ENCODE data around the gene MBD3L5. TPM values are rescaled to one million over a fixed set of nuclear protein-coding genes. Genes with fewer than 3 reads are reported as not detected.
"Not testable (repeated sequence)": the region's sequence is repeated elsewhere in the genome, so short reads cannot be mapped to it uniquely, and the experiment has no call there.

MBD3L5 gene
- total RNA-seq, 1 donor from 2014 or later: not detected

GRCh38 chr19:7006135-7006704 lies 24.2 kb upstream of the MBD3L5 start:
- Histone ChIP-seq H3K4me3 (ENCODE audit: low read depth, low read length) (no peak overlapping the region), H3K36me3 (ENCODE audit: control insufficient read depth, insufficient read depth, low read length) (no peaks in the 10 kb centered on the region), H3K27me3 (ENCODE audit: control insufficient read depth, insufficient read depth, low read length) (no peaks in the 10 kb centered on the region)
- FAIRE-seq: no peak
- TF ChIP-seq, protein P1, sequence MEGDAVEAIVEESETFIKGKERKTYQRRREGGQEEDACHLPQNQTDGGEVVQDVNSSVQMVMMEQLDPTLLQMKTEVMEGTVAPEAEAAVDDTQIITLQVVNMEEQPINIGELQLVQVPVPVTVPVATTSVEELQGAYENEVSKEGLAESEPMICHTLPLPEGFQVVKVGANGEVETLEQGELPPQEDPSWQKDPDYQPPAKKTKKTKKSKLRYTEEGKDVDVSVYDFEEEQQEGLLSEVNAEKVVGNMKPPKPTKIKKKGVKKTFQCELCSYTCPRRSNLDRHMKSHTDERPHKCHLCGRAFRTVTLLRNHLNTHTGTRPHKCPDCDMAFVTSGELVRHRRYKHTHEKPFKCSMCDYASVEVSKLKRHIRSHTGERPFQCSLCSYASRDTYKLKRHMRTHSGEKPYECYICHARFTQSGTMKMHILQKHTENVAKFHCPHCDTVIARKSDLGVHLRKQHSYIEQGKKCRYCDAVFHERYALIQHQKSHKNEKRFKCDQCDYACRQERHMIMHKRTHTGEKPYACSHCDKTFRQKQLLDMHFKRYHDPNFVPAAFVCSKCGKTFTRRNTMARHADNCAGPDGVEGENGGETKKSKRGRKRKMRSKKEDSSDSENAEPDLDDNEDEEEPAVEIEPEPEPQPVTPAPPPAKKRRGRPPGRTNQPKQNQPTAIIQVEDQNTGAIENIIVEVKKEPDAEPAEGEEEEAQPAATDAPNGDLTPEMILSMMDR (IDR thresholded peaks at IDR 0.05; ENCODE audit: insufficient read depth, low read length, severe bottlenecking): no peak
- no peak for DNase-seq (ENCODE audit: low read depth)

DNA sequence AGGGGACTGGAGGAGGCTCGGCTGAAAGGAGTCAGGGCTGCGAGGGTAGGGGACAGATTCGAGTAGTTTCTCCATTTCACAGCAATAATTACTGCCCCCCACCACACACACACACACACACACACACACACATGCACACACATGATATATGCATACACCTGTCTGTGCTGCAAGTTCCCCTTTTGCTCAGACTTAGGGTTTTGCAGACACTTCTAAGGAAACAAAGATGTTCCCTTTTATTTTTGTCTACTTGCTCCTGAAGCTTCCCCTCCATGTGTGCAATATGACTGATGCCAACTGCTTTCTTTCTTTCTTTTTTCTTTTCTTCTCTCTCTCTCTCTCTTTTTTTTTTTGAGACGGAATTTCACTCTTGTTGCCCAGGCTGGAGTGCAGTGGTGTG lies 22.5 kb upstream of the MBD3L5 start:
- no peak for FAIRE-seq
- TF ChIP-seq, protein P1 (IDR thresholded peaks at IDR 0.05; ENCODE audit: insufficient read depth, low read length, severe bottlenecking): no peak

DNA sequence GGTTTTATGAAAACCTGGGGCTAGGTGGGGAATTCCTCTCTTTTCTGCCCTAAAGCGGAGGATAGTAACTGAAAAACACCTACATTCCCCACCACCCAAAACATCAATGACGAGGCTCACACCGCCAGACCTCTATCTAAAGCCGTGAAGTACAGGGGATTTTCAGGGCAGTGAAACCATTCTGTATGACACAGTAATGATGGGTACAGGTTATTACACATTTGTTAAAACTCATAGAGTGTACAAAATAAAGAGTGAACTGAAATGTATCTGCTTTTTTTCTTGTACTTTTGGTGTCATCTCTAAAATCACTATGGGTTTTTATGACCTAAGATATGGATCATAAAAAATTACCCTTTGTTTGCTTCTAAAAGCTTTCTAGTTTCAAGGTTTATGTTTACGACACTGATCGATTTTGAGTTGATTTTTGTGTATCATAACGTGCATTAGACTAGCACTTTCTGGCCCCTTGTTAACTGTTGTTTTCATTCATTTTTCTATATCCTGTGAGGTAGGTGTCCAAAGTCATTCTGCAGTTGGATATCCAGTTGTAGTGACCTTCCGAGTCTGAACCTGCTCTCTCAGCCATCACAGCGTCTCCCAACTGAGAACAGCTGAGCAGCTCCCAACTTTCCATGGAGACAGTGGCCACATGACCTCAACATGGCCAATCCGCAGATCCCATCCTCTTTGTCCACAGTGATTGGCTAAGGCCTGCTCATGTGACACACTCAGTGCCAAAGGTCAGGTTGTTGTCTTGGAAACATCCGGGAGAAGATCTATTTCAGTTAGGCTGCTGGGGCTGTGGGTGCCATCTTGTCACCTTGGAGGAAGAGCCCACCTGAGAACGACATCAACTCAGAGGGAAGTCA lies 19.4 kb upstream of the MBD3L5 start:
- FAIRE-seq (no peak), DNase-seq (ENCODE audit: low read depth) (no peak)
- TF ChIP-seq, protein P1 (IDR thresholded peaks at IDR 0.05; ENCODE audit: insufficient read depth, low read length, severe bottlenecking): no peak
- Histone ChIP-seq H3K4me3 (ENCODE audit: low read depth, low read length) (no peak overlapping the region), H3K36me3 (ENCODE audit: control insufficient read depth, insufficient read depth, low read length) (no peaks in the 10 kb centered on the region), H3K27me3 (ENCODE audit: control insufficient read depth, insufficient read depth, low read length) (no peaks in the 10 kb centered on the region)

More for the DNA sequence above, 22.5 kb upstream of the MBD3L5 start:
- H3K36me3 ChIP-seq (ENCODE audit: control insufficient read depth, insufficient read depth, low read length): no peaks in the 10 kb centered on the region
- H3K27me3 ChIP-seq (ENCODE audit: control insufficient read depth, insufficient read depth, low read length): no peaks in the 10 kb centered on the region
- no peak overlapping the region for H3K4me3 ChIP-seq (ENCODE audit: low read depth, low read length)
- no peak for DNase-seq (ENCODE audit: low read depth)

GRCh38 chr19:7013678-7014077 lies 16.7 kb upstream of the MBD3L5 start:
- FAIRE-seq (no peak), DNase-seq (ENCODE audit: low read depth) (peak; percentile 66)
- TF ChIP-seq, protein P1 (IDR thresholded peaks at IDR 0.05; ENCODE audit: insufficient read depth, low read length, severe bottlenecking): no peak
- no peaks in the 10 kb centered on the region for H3K36me3 ChIP-seq (ENCODE audit: control insufficient read depth, insufficient read depth, low read length)
- no peak overlapping the region for H3K4me3 ChIP-seq (ENCODE audit: low read depth, low read length)
- H3K27me3 ChIP-seq (ENCODE audit: control insufficient read depth, insufficient read depth, low read length): no peaks in the 10 kb centered on the region

DNA sequence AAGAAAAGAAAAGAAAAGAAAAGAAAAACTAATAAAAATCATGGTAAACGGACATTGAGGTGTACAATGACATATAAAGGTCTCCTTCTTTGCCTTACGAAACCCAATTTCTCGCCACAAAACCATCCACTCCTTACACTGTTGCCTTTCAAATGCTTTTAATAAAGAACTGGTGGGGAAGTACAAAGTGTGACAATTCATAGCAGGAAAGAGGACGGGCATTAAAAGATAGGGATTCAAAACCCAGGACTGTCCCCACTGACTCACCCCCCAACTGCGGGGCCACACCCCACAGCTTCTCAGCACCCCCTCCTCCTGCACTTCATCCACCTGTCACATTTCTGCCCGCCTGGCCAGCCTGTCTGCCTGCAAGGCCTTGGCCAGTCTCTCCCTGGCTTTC lies 11.6 kb upstream of the MBD3L5 start:
- FAIRE-seq: no peak
- DNase-seq (ENCODE audit: low read depth): no peak
- H3K4me3 ChIP-seq (ENCODE audit: low read depth, low read length): no peak overlapping the region
- H3K27me3 ChIP-seq (ENCODE audit: control insufficient read depth, insufficient read depth, low read length): no peaks in the 10 kb centered on the region
- no peaks in the 10 kb centered on the region for H3K36me3 ChIP-seq (ENCODE audit: control insufficient read depth, insufficient read depth, low read length)
- TF ChIP-seq, protein P1 (IDR thresholded peaks at IDR 0.05; ENCODE audit: insufficient read depth, low read length, severe bottlenecking): no peak

DNA sequence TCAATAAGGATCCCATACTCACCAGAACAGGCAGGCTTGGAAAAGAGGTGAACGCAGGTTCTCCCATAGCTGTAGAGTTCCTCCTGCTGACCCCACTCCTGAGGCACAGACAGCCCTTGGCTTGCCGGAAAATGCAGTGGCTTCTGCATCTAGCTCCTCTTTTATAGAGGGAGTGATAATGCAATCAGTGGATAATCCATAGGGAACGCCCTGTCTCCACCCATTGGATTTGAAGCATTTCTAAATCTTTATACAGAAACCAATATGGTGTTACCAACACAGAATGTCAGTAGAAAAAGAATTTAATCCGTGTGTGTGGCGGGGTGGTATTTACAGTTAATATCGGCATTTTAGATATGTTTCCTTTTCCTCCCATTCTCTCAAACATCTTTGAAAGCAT lies 9.0 kb upstream of the MBD3L5 start, which contains the start of gene MBD3L2B:
MBD3L2B (minus strand) TSS at position 101 of the 400 bp plus-strand sequence; CDS start at position 67, 34 bp downstream.
- DNase-seq (ENCODE audit: low read depth); FAIRE-seq; H3K27me3 ChIP-seq (ENCODE audit: control insufficient read depth, insufficient read depth, low read length); H3K4me3 ChIP-seq (ENCODE audit: low read depth, low read length); H3K36me3 ChIP-seq (ENCODE audit: control insufficient read depth, insufficient read depth, low read length): not testable (repeated sequence)

- not testable (repeated sequence) for DNase-seq (ENCODE audit: low read depth); H3K36me3 ChIP-seq (ENCODE audit: control insufficient read depth, insufficient read depth, low read length); H3K27me3 ChIP-seq (ENCODE audit: control insufficient read depth, insufficient read depth, low read length); H3K4me3 ChIP-seq (ENCODE audit: low read depth, low read length); FAIRE-seq
Observed at GRCh38 chr19:7028790-7029189, 1.6 kb upstream of the MBD3L5 start.

GRCh38 chr19:7040079-7040478 lies 9.7 kb downstream of the MBD3L5 start, which contains the start of gene MBD3L4:
Gene MBD3L4, minus strand, starts transcription at chr19:7040179. Its CDS starts 35 bp downstream, at chr19:7040144.
- DNase-seq (ENCODE audit: low read depth); FAIRE-seq; H3K27me3 ChIP-seq (ENCODE audit: control insufficient read depth, insufficient read depth, low read length); H3K36me3 ChIP-seq (ENCODE audit: control insufficient read depth, insufficient read depth, low read length); H3K4me3 ChIP-seq (ENCODE audit: low read depth, low read length): not testable (repeated sequence)

DNA sequence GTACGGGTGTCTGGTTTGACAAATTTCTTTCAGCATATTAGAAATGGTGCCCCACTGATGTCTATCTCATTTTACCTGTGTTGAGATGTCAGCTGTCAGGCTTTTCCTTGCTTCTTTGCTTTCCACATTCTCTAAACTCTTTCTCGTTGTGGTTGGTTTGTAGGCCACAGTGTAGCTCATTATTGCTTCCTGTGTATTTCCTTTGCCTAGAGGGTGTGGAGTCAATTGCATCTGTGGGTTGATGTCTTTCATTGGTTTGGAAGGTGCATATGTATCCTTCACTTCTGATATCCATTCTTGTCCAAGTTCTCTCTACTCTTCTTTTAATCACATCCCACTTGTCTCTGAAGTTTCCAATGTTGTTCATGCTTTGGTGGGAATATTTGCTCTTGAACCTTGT lies 11.2 kb downstream of the MBD3L5 start:
- not testable (repeated sequence) for FAIRE-seq; H3K36me3 ChIP-seq (ENCODE audit: control insufficient read depth, insufficient read depth, low read length); H3K4me3 ChIP-seq (ENCODE audit: low read depth, low read length); H3K27me3 ChIP-seq (ENCODE audit: control insufficient read depth, insufficient read depth, low read length); DNase-seq (ENCODE audit: low read depth)
